Stomach (tissue), 9 donors: Measurements from ENCODE around the gene RNF141. TPM values are rescaled to one million over a fixed set of nuclear protein-coding genes. Genes with fewer than 3 reads are reported as not detected.

Experiments used
- DNase-seq, 2 donors: peaks; one replicate each; pipeline versions ENCODE4 v3.0.0 to v3.0.0-alpha.2; 2013 to 2019
- H3K27ac ChIP-seq, 5 donors: fragments of 200-600 bp in 4 of 5; sonication (generic) in 4 of 5; one replicate each; pipeline ENCODE4 v1.5.1; 2013 to 2019; ENCODE audit warnings: mild to moderate bottlenecking in 1 of 5, moderate library complexity in 1 of 5
- H3K27me3 ChIP-seq, 3 donors: fragments of 200-600 bp; sonication (generic); one replicate each; pipeline ENCODE4 v1.5.1; 2017 to 2019; ENCODE audit warnings: mixed run types in 1 of 3
- H3K36me3 ChIP-seq, 4 donors: fragments of 200-600 bp; sonication (generic); 1 replicate in 3 of 4; 2 replicates in 1 of 4; pipeline ENCODE4 v1.5.1; 2016 to 2019
- H3K4me1 ChIP-seq, 4 donors: fragments of 200-600 bp; sonication (generic); one replicate each; pipeline ENCODE4 v1.5.1; 2016 to 2019
- H3K4me3 ChIP-seq, 4 donors: fragments of 200-600 bp; sonication (generic) in 3 of 4; one replicate each; pipeline ENCODE4 v1.5.1; 2016 to 2019; ENCODE audit warnings: mild to moderate bottlenecking in 1 of 4
- H3K9me3 ChIP-seq, 4 donors: fragments of 200-600 bp; sonication (generic); one replicate each; pipeline ENCODE4 v1.5.1; 2016 to 2019
- EP300 ChIP-seq: sonication (generic); formaldehyde crosslinking; IDR thresholded peaks from one replicate; pipeline ENCODE4 v1.6.1; 2017; ENCODE audit warnings: antibody characterized with exemption
- POLR2A ChIP-seq, 4 donors: fragments of 450-650 bp; IDR thresholded peaks; one replicate each; pipeline ENCODE4 v1.6.1; 2016; ENCODE audit warnings: antibody characterized with exemption in 4 of 4, control low read depth in 2 of 4, mild to moderate bottlenecking in 1 of 4, moderate library complexity in 1 of 4
- POLR2AphosphoS5 ChIP-seq, 3 donors: sonication (generic); formaldehyde crosslinking; IDR thresholded peaks; one replicate each; pipeline ENCODE4 v1.6.1; 2016; ENCODE audit warnings: antibody characterized with exemption in 3 of 3
- WGBS, 5 donors: extraction: QIAGEN DNeasy Blood & Tissue Kit in 3 of 5; methylation state at CpG; one replicate each; pipeline versions ENCODE4 v1.1.5 to v1.1.7; 2013 to 2018; 5-methylcytosine and 5-hydroxymethylcytosine counted together
- intact Hi-C: fragments of 100-400 bp; cut with DNase I; formaldehyde crosslinking; loops from one replicate; pipeline ENCODE4 v1.15.1; 2023; ENCODE audit warnings: low total_unique reads
- polyA plus RNA-seq, 3 donors: library from polyadenylated mRNA; stranded (reverse); fragments of 200-250 nt; gene quantifications; one replicate each; pipeline ENCODE4 v1.2.3, GENCODE V29; 2013
- total RNA-seq, 5 donors: library from RNA; depleted of rRNA; stranded (reverse); fragments of >200 nt; gene quantifications; one replicate each; pipeline versions ENCODE4 v1.1.0 to v1.2.3, GENCODE V29; 2014 to 2016
- TF ChIP-seq, protein P1 (sequence below), 7 experiments: fragments of 450-650 bp in 4 of 7; fragments of 200-600 bp in 3 of 7; sonication (generic) in 3 of 7; IDR thresholded peaks; one replicate each; pipeline ENCODE4 v1.5.1; 2016 to 2019; ENCODE audit warnings: antibody characterized with exemption in 7 of 7, control low read depth in 2 of 7, mild to moderate bottlenecking in 1 of 7
- donor health status: healthy with polysubstance abuse.
- donor health status: Bipolar disorder and iron deficiency.
- donor health status: healthy.

Gene RNF141
- total and polyA plus RNA-seq, 8 donors: 6.4 to 71.2 (median 19.1) TPM

DNA sequence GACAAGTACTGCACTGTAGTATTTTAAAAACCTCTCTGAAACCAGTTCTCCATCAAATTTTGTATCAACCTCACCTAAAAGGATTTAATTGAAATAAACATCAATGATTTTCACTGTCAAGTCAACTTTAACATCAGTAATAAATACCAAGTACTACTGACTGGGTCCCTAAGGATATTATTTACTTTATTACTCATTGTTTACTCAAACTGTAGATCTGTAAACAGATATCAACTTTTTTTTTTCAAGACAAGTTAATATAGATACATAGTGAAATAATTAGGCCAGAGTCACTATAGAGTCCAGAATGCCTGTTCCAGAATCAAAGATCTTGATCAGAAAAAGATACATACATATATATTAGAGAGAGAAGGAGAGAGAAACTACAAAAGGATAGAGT, 1.6 kb downstream of the RNF141 start:
- H3K9me3 ChIP-seq: no peaks in the 10 kb centered on the region
- no peak for DNase-seq
- no peak overlapping the region for H3K4me3 ChIP-seq
- H3K4me1 ChIP-seq: peaks cover 3 to 23% (median 16%) of the 10 kb centered on the region in 4 donors
- H3K27ac ChIP-seq: no peak overlapping the region
- H3K36me3 ChIP-seq: no peaks in the 10 kb centered on the region
- intact Hi-C loops: no loop called here
- H3K27me3 ChIP-seq: no peaks in the 10 kb centered on the region
- TF ChIP-seq, protein P1, sequence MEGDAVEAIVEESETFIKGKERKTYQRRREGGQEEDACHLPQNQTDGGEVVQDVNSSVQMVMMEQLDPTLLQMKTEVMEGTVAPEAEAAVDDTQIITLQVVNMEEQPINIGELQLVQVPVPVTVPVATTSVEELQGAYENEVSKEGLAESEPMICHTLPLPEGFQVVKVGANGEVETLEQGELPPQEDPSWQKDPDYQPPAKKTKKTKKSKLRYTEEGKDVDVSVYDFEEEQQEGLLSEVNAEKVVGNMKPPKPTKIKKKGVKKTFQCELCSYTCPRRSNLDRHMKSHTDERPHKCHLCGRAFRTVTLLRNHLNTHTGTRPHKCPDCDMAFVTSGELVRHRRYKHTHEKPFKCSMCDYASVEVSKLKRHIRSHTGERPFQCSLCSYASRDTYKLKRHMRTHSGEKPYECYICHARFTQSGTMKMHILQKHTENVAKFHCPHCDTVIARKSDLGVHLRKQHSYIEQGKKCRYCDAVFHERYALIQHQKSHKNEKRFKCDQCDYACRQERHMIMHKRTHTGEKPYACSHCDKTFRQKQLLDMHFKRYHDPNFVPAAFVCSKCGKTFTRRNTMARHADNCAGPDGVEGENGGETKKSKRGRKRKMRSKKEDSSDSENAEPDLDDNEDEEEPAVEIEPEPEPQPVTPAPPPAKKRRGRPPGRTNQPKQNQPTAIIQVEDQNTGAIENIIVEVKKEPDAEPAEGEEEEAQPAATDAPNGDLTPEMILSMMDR (IDR thresholded peaks at IDR 0.05): no peak
- TF ChIP-seq EP300 (no peak), POLR2A (IDR thresholded peaks at IDR 0.05) (no peak), POLR2AphosphoS5 (IDR thresholded peaks at IDR 0.05) (no peak)

DNA sequence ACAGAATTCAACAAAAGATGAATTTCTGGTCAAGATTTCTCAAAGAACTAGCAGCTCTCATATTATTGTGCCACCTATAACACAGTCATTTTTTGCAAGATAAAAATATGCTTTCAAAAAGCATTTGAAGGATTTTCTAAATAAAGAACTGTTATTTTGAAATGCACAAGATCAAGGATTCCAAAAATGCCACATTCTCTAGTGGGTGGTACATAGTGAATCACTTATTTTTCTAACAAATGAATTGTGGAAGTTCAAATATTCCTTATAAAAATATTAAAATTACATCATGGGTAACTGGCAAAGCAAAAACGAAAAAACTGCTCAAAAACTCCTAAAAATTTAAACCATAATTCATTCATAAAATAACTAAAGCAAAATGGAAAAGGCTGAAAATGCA, 2.1 kb downstream of the RNF141 start:
- Histone ChIP-seq H3K4me1 (peaks cover 3 to 23% (median 16%) of the 10 kb centered on the region in 4 donors), H3K36me3 (peaks cover 0 to 1% (median under 1%) of the 10 kb centered on the region in 4 donors), H3K4me3 (no peak overlapping the region), H3K9me3 (no peaks in the 10 kb centered on the region), H3K27ac (no peak overlapping the region), H3K27me3 (no peaks in the 10 kb centered on the region)
- intact Hi-C loops: no loop called here
- 73 to 91% (median 79%) methylated on average over 1 of the region's 1 CpG for WGBS, 5 donors
- TF ChIP-seq, protein P1 (IDR thresholded peaks at IDR 0.05): no peak
- TF ChIP-seq POLR2AphosphoS5 (IDR thresholded peaks at IDR 0.05) (no peak), EP300 (no peak), POLR2A (IDR thresholded peaks at IDR 0.05) (no peak)
- DNase-seq: no peak

DNA sequence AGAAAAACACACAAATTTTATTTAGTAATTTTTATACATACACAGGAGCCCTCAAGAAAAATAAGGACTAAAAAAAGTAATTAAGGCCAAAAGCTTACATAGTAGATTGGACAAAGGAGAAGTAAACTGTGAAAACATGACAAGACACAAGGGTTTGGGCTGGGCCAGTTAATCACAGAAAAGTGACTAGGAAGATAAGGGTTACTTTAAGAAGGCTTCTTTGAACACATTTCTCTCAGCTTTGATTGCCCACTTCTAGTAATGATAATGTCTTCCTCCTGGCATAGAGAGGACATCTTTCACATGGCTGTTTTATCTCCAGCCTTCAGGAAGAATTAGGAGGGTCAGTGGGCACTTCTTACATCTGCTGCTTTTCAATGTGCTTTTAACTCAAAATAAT, 3.4 kb downstream of the RNF141 start:
- peaks cover 3 to 23% (median 16%) of the 10 kb centered on the region in 4 donors for H3K4me1 ChIP-seq
- no peak for DNase-seq
- H3K27me3 ChIP-seq: no peaks in the 10 kb centered on the region
- intact Hi-C loops: no loop called here
- no peaks in the 10 kb centered on the region for H3K9me3 ChIP-seq
- peaks cover 4 to 14% (median 14%) of the 10 kb centered on the region in 4 donors for H3K36me3 ChIP-seq
- no peak overlapping the region for H3K4me3 ChIP-seq
- no peak overlapping the region for H3K27ac ChIP-seq
- TF ChIP-seq POLR2A (IDR thresholded peaks at IDR 0.05) (no peak), EP300 (no peak), POLR2AphosphoS5 (IDR thresholded peaks at IDR 0.05) (no peak)
- TF ChIP-seq, protein P1 (IDR thresholded peaks at IDR 0.05): no peak

DNA sequence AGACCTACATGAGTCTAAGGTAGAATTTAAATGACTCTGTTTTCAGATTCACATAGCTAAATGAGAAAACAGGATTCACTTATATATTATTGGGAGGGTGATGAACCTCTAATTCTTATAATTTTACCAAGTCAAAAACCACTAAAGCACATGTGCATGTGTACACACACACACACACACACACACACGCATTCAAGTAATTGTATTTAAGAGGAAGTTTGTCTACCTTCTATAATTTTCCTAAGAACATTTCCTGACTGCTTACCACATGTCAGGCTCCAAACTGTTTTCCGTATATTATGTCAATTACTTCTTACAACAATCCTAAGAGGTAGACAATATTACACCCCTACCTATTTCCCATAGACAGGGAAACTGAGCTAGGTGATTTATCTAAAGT, 6.7 kb downstream of the RNF141 start:
- no peak for DNase-seq
- Histone ChIP-seq H3K36me3 (peaks cover 7 to 42% (median 41%) of the 10 kb centered on the region in 4 donors), H3K4me3 (no peak overlapping the region), H3K9me3 (no peaks in the 10 kb centered on the region), H3K4me1 (peaks cover 0 to 7% (median 2%) of the 10 kb centered on the region in 4 donors), H3K27ac (no peak overlapping the region), H3K27me3 (no peaks in the 10 kb centered on the region)
- intact Hi-C loops: no loop called here
- TF ChIP-seq POLR2AphosphoS5 (IDR thresholded peaks at IDR 0.05) (no peak), POLR2A (IDR thresholded peaks at IDR 0.05) (no peak), EP300 (no peak)
- TF ChIP-seq, protein P1 (IDR thresholded peaks at IDR 0.05): no peak
- WGBS, 5 donors: 74 to 81% (median 80%) methylated on average over 2 of the region's 2 CpGs
